NCI-H2029 treated with DMSO at 0.1 percent for 48 hours (cell line): ENCODE results near the gene IGBP1.
"Not testable (repeated sequence)": the region's sequence is repeated elsewhere in the genome, so short reads cannot be mapped to it uniquely, and the experiment has no call there.

Experiments used
- DNase-seq: peaks from one replicate; lab custom pipeline; 2025; lab: John Stamatoyannopoulos, UW

IGBP1 gene

GRCh38 chrX:70168238-70169188, 35.3 kb downstream of the IGBP1 start:
- DNase-seq: no peak

DNA sequence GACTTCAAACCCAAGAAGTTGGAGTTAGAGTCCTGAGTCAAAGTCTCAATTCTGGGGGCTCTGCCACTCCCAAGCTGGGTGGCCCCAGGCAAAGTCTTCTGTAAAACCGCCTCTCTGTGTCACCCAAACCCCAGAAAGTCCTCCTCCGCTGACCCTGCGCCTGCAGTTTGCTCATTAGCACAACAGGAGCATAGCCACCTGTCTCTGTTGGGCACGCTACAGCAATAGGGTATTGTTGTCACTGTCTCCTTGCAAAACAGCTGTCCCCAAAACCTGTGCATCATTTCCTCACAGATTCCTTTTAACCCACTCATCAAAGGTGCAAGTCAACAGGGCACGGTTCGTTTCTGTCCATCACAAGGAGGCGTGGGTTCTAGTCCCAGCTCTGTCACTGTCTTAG, 36.0 kb downstream of the IGBP1 start:
- DNase-seq: no peak

DNA sequence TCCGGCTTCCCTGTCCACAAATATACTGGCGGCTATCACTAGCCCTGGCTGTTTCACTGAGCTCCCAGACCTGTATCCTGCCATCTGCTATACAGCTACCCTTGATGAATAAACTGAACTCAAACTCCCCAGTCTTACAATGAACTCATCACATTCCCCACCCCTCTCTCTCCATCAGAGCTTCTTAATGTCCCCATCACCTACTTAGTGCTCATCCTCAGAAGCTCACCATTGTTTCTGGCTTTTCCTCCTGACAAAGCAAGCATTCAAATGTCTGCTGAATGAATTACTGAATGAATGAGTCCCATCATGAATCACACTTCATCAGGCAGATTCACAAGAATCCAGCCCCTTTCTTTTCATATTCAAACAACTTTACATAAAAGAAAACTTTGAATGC, 38.4 kb downstream of the IGBP1 start:
- no peak for DNase-seq

DNA sequence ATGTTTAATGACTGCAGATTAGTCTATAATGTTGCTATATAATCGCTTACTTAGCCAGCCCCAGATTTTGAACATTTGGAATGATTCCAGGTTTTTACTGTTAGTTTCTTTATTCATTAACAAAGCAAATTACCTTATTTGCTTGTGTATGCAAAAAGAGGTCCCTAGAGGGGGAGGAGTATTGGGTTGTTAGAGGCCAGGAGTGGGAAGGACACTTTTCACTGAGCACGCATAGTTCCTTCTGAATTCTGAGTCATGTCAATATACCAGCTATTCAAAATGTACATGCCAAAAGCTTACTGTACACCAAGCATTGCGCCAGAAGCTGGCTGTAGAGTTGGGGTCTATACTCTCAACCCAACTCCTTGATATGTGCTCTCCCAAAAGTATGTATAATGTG, 39.0 kb downstream of the IGBP1 start:
- no peak for DNase-seq

GRCh38 chrX:70172964-70173363, 39.7 kb downstream of the IGBP1 start:
- DNase-seq: no peak

- peak; percentile 36 for DNase-seq
Measured at GRCh38 chrX:70174754-70175153, 41.5 kb downstream of the IGBP1 start.

DNA sequence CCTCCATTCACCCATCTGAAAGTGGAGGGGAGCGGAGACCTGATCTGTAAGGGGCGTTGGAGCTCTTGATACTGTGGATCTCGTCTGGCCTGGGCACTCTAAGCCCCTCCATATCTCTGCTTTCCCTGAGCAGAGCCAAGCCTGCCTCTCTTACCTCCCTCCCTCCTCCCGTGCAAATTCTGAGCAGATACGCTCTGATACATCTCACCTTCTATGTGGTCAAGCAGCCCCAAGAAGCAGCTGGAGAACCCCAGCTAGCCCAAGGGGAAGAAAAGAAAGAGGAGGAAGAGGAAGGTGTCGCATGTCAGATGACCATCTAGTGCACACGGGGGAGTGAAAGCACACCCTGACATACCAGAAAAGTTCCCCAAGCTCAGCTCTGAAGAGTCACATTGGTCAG, 42.1 kb downstream of the IGBP1 start:
- no peak for DNase-seq

DNA sequence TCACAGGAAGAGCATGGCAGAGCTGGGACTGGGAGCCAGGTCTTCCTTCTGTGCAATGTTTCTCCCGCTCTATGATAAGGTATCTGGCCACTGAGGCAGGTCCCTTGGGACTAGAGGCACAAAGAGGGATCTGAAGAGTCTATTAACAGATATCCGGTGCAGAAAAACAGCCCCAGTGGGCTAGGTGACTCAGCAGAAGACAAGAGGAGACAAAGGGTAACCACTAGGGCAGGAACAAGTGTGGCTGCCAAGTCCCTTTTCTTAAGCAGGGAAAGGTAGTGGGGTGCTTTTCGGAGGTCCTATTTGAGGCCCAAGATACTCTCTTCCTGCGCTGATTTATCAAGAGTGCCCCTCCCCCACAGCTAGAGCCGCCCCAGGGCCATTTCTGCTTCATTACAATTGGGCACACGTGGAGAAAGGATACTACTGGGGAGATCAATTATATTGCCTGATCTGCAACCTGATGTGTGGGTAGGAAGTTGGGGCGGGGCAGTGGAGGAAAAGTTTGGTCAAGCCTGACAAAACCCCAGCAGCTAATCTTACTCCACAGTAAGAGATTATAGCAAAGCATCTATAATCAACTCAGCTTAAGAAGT, 43.8 kb downstream of the IGBP1 start, which contains the start of gene DGAT2L6:
DGAT2L6 (plus strand) TSS at position 546 of the 596 bp plus-strand sequence. CDS start 100 bp downstream, outside the sequence.
- DNase-seq: no peak

DNA sequence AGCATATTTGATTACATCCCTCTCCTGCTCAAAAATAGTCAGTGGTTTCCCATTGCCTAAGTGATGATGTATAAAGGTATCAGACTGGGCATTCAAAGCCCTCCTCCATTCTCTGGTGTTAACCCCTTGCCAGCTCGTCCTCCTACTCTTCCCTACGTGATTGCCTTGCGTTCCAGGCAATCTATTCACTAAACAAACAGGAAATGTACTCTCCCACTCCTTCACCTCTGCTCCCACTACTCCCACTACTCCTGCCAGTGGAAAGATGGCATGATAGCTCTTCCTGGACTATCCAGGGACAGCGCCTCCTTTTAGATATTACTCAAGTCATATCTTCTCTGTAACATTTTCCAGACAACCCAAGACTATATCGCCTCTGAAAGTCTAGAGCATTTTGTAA, 49.8 kb downstream of the IGBP1 start:
- no peak for DNase-seq

GRCh38 chrX:70190225-70190624, 57.0 kb downstream of the IGBP1 start:
- no peak for DNase-seq

GRCh38 chrX:70196961-70197720, 63.9 kb downstream of the IGBP1 start:
- no peak for DNase-seq

GRCh38 chrX:70201732-70202131, 68.5 kb downstream of the IGBP1 start:
- DNase-seq: no peak

DNA sequence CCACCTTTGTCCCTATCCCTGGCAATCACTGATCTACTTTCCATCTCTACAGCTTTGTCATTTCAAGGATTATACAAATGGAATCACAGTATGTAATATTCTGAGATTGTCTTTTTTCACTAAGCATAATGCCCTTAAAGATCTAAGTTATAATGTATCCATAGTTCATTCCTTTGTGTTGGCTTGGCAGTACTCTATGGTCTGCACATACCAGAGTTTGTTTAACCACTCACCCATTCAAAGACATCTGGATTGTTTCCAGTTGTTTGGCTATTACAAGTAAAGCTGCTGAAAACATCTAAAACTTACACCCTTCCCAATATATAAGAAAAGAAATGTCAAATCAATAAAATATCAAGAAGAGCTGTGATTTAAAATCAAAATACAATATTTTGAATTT, 75.2 kb downstream of the IGBP1 start:
- peak; percentile 9 for DNase-seq

GRCh38 chrX:70209570-70209969, 76.3 kb downstream of the IGBP1 start:
- DNase-seq: not testable (repeated sequence)
